Neural cell (in vitro differentiated cells): ENCODE measurements around the gene CACNA2D1. TPM values are rescaled to one million over a fixed set of nuclear protein-coding genes. Genes with fewer than 3 reads are reported as not detected.

Experiments
- H2AFZ ChIP-seq: fragments of 200-600, 300-800 bp; sonication (generic), shearing (Covaris generic); 2 replicates; pipeline ENCODE4 v1.6.0; 2014; ENCODE audit warnings: low read depth, mild to moderate bottlenecking, antibody characterized with exemption, low read length, moderate library complexity
- H3F3A ChIP-seq: fragments of 200-600 bp; shearing (Covaris generic); 2 replicates; pipeline ENCODE4 v1.6.1; 2016; ENCODE audit warnings: mild to moderate bottlenecking, moderate library complexity, mixed read lengths, antibody characterized with exemption, low read length; ENCODE audit not compliant: insufficient read depth, poor library complexity, severe bottlenecking
- H3K27ac ChIP-seq: fragments of 200-600, 300-800 bp; sonication (generic), shearing (Covaris generic); 2 replicates; pipeline ENCODE4 v1.5.1; 2014; ENCODE audit warnings: mild to moderate bottlenecking, low read length, moderate library complexity
- H3K27me3 ChIP-seq: fragments of 300-800, 200-600 bp; sonication (generic), shearing (Covaris generic); 2 replicates; pipeline ENCODE4 v1.6.0; 2014; ENCODE audit warnings: mild to moderate bottlenecking, low read depth, low read length, moderate library complexity; ENCODE audit not compliant: insufficient read depth
- H3K36me3 ChIP-seq: fragments of 300-800, 200-600 bp; sonication (generic), shearing (Covaris generic); 2 replicates; pipeline ENCODE4 v1.5.1; 2014; ENCODE audit warnings: mild to moderate bottlenecking, antibody characterized with exemption, low read length, moderate library complexity; ENCODE audit not compliant: insufficient read depth
- H3K4me2 ChIP-seq: fragments of 300-800, 200-600 bp; sonication (generic), shearing (Covaris generic); 2 replicates; pipeline ENCODE4 v1.6.0; 2014; ENCODE audit warnings: mild to moderate bottlenecking, low read length
- H3K4me3 ChIP-seq: fragments of 300-800, 200-600 bp; sonication (generic), shearing (Covaris generic); 2 replicates; pipeline ENCODE4 v1.5.1; 2014; ENCODE audit warnings: mild to moderate bottlenecking, low read length, moderate library complexity
- H3K79me2 ChIP-seq: fragments of 200-600 bp; shearing (Covaris generic); replicated peaks from 2 replicates; pipeline ENCODE4 v1.6.0; 2014; ENCODE audit warnings: mild to moderate bottlenecking, low read length, moderate library complexity; ENCODE audit not compliant: insufficient read depth
- H3K9ac ChIP-seq: fragments of 300-800, 200-600 bp; sonication (generic), shearing (Covaris generic); 2 replicates; pipeline ENCODE4 v1.6.1; 2016; ENCODE audit warnings: mild to moderate bottlenecking, low read length, mixed read lengths
- H3K9me2 ChIP-seq: fragments of 200-600 bp; shearing (Covaris generic); 2 replicates; pipeline ENCODE4 v1.6.1; 2016; ENCODE audit warnings: mild to moderate bottlenecking, low read length, mixed read lengths; ENCODE audit not compliant: insufficient read depth
- H3K9me3 ChIP-seq: fragments of 200-600, 300-800 bp; sonication (generic), shearing (Covaris generic); 2 replicates; pipeline ENCODE4 v1.6.1; 2016; ENCODE audit warnings: mild to moderate bottlenecking, mixed run types, low read length, moderate library complexity, mixed read lengths
- H4K20me1 ChIP-seq: fragments of 200-600 bp; shearing (Covaris generic); 2 replicates; pipeline ENCODE4 v1.6.1; 2016; ENCODE audit warnings: mild to moderate bottlenecking, mixed run types; ENCODE audit not compliant: insufficient read depth
- CTCF ChIP-seq: fragments of 450-650 bp; IDR thresholded peaks from 2 replicates; pipeline ENCODE4 v1.5.1; 2014; ENCODE audit warnings: antibody characterized with exemption, mild to moderate bottlenecking, moderate library complexity; ENCODE audit not compliant: poor library complexity, severe bottlenecking
- EP300 ChIP-seq: fragments of 450-650 bp; conservative IDR thresholded peaks from 2 replicates; pipeline ENCODE4 v1.6.1; 2014; ENCODE audit warnings: antibody characterized with exemption, mild to moderate bottlenecking, moderate library complexity; ENCODE audit not compliant: poor library complexity, severe bottlenecking
- EZH2 ChIP-seq: fragments of 200-600, 300-800 bp; shearing (Covaris generic), sonication (generic); IDR thresholded peaks from 2 replicates; pipeline ENCODE4 v1.6.1; 2014; ENCODE audit warnings: antibody characterized with exemption, low read length, borderline replicate concordance, mild to moderate bottlenecking; ENCODE audit not compliant: insufficient read depth, poor library complexity, severe bottlenecking
- MXI1 ChIP-seq: fragments of 450-650 bp; conservative IDR thresholded peaks from 2 replicates; pipeline ENCODE4 v1.6.1; 2014; ENCODE audit warnings: antibody characterized with exemption, mild to moderate bottlenecking; ENCODE audit not compliant: poor library complexity, severe bottlenecking
- POLR2AphosphoS5 ChIP-seq: IDR thresholded peaks from 2 replicates; pipeline ENCODE4 v1.6.1; 2012
- RAD21 ChIP-seq: fragments of 450-650 bp; conservative IDR thresholded peaks from 2 replicates; pipeline ENCODE4 v1.6.1; 2014; ENCODE audit warnings: antibody characterized with exemption, mild to moderate bottlenecking, moderate library complexity
- REST ChIP-seq: IDR thresholded peaks from 2 replicates; pipeline ENCODE4 v1.6.1; 2012; ENCODE audit warnings: borderline replicate concordance
- SMC3 ChIP-seq: fragments of 450-650 bp; conservative IDR thresholded peaks from 2 replicates; pipeline ENCODE4 v1.6.1; 2014; ENCODE audit warnings: antibody characterized with exemption, mild to moderate bottlenecking, moderate library complexity; ENCODE audit not compliant: poor library complexity
- TAF1 ChIP-seq: IDR thresholded peaks from 2 replicates; pipeline ENCODE4 v1.6.1; 2012; ENCODE audit warnings: low read depth
- polyA plus RNA-seq: library from polyadenylated mRNA; depleted of rRNA; stranded (reverse); fragments of >200 nt; gene quantifications from 2 replicates; pipeline ENCODE4 v1.2.3, GENCODE V29; 2014

CACNA2D1 gene
- polyA plus RNA-seq, 1 donor from 2014 or later = 7.0 TPM

- no peak overlapping the region for H3K27ac ChIP-seq
Measured at GRCh38 chr7:82376739-82377138, 66.8 kb downstream of the CACNA2D1 start.

GRCh38 chr7:82375713-82376112 is 67.9 kb downstream of the CACNA2D1 start:
- no peak overlapping the region for H3K4me2 ChIP-seq
- H3K36me3 ChIP-seq = no peaks in the 10 kb centered on the region
- H3K27me3 ChIP-seq = peaks cover 40% of the 10 kb centered on the region
- H3K79me2 ChIP-seq = no peaks in the 10 kb centered on the region
- no peak overlapping the region for H3K27ac ChIP-seq
- no peaks in the 10 kb centered on the region for H3K9me3 ChIP-seq
- no peak overlapping the region for H2AFZ ChIP-seq
- H3K4me3 ChIP-seq = no peak overlapping the region
- no peaks in the 10 kb centered on the region for H4K20me1 ChIP-seq
- no peaks in the 10 kb centered on the region for H3F3A ChIP-seq
- no peak overlapping the region for H3K9ac ChIP-seq
- no peaks in the 10 kb centered on the region for H3K9me2 ChIP-seq
- TF ChIP-seq MXI1 (no peak), RAD21 (no peak), SMC3 (no peak), REST (no peak), EZH2 (no peak), CTCF (no peak)

More at GRCh38 chr7:82376739-82377138, 66.8 kb downstream of the CACNA2D1 start:
- H3K4me2 ChIP-seq = no peak overlapping the region
- no peaks in the 10 kb centered on the region for H3K9me2 ChIP-seq
- H3K27me3 ChIP-seq = peaks cover 40% of the 10 kb centered on the region
- no peaks in the 10 kb centered on the region for H3K79me2 ChIP-seq
- H3K9me3 ChIP-seq = no peaks in the 10 kb centered on the region
- H4K20me1 ChIP-seq = no peaks in the 10 kb centered on the region
- no peaks in the 10 kb centered on the region for H3K36me3 ChIP-seq
- H3K9ac ChIP-seq = no peak overlapping the region
- no peak overlapping the region for H2AFZ ChIP-seq
- TF ChIP-seq EP300 = peak; percentile 10
- TF ChIP-seq TAF1 = no peak
- TF ChIP-seq RAD21 = no peak
- TF ChIP-seq CTCF = no peak
- TF ChIP-seq REST = no peak
- no peak for TF ChIP-seq MXI1
- no peak for TF ChIP-seq EZH2
- no peak for TF ChIP-seq SMC3
- peak; percentile 71 for TF ChIP-seq POLR2AphosphoS5
- H3K4me3 ChIP-seq = no peak overlapping the region
- H3F3A ChIP-seq = no peaks in the 10 kb centered on the region
